Endothelial cell of hepatic sinusoid (primary cell): Measurements from ENCODE around the gene ARHGAP10.
"Not testable (repeated sequence)": the region's sequence is repeated elsewhere in the genome, so short reads cannot be mapped to it uniquely, and the experiment has no call there.

Experiments
- in situ Hi-C: cut with HindIII; loops from 2 replicates; pipeline ENCODE4 v1.10.0; 2017; ENCODE audit warnings: low sequenced_read_pairs

ARHGAP10 gene

GRCh38 chr4:147791341-147791740 is 59.5 kb downstream of the ARHGAP10 start:
- in situ Hi-C loops, result no loop called here

- in situ Hi-C loops, result no loop called here
Measured at GRCh38 chr4:147791865-147792264, 60.0 kb downstream of the ARHGAP10 start.

GRCh38 chr4:147793569-147794313 is 61.9 kb downstream of the ARHGAP10 start:
- in situ Hi-C loops, result no loop called here

- in situ Hi-C loops, result no loop called here
Measured at GRCh38 chr4:147794314-147794680, 62.4 kb downstream of the ARHGAP10 start.

GRCh38 chr4:147794787-147795413 is 63.0 kb downstream of the ARHGAP10 start:
- in situ Hi-C loops, result no loop called here

GRCh38 chr4:147799057-147799456 is 67.2 kb downstream of the ARHGAP10 start:
- in situ Hi-C loops, result not testable (repeated sequence)

DNA sequence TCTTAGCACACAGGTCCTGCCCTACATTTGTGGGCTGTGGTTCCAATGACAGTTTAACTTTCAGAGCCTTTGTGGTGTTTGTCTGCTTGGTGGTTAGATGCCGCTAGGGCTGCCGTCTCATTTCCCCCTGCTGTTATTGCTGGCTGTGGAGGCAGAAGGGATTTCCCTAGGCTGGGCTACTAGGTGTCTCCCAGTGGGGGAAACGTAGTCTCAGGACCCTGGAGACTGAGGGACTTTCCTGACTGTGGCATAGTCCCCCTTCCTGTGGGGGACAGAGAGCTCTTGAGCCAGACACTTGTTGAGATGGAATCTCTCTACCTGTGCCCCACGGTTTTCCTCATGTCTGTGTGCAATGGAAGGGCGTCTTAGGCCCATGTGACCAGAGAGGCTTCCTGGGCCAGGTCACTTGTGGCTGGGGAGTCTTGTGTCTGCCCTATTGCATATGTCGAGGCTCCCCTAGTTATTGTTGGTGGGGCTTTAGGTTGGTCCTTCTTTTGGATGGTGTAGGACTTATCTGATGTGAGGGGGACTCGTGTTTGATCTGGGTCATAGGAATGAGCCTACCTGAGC is 68.2 kb downstream of the ARHGAP10 start:
- in situ Hi-C loops, result no loop called here

DNA sequence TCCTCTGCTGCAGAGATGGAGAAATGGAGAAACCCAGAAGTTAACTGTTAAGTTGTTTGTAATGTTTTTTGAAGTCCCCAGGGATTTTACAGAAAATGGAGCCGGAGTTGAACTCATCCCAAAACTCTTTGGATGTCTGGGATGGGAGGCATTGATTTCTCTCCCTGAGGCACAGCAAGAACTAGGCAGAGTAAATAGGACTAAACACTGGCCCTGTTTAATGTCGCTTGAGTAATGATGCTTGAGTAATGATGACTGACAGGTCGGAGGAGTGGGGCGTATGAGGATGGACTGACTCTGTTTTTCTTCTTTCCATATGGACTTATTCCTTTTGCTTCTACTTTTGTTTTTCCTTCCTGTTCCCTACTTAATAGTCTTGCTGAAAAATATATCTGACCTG is 69.9 kb downstream of the ARHGAP10 start:
- in situ Hi-C loops, result no loop called here

DNA sequence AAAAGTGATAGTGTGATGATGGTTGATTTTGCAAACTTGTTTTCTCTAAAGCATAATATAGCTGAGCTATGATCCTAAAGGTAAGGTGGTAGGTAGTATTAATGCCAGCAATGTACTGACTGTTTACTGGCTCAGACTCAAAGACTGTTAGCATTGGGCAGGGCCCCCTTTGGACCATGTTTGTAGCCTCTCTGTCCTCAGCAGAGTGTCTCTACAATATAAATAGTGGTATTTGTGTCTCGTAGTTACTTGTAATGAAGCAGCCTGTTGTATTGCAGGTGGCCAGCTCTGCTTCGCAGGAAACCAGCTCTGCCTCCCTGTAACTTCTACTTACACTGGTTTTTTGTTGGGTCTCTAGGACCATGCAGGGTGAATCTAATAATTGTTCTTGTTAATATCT is 70.5 kb downstream of the ARHGAP10 start:
- in situ Hi-C loops, result no loop called here

DNA sequence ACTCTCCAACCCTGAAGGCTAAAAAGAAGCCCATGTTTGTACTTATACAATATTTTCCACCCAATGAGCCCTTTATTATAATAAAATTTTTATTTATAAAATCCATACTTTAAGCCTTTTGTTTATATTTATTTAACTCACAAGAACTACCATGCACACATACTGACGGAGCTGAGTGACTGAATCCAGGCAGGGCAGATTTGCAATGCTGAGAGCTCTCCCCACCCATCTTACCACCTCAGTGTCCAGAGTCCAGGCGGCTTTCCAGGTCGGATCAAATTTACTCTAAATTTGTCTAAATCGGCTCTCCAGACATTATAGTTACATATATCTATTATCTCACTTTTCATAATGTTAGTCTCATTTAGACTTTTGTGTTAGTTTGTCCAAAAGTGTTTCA is 74.1 kb downstream of the ARHGAP10 start:
- in situ Hi-C loops, result no loop called here

- in situ Hi-C loops, result no loop called here
Measured at GRCh38 chr4:147808447-147808846, 76.6 kb downstream of the ARHGAP10 start.

DNA sequence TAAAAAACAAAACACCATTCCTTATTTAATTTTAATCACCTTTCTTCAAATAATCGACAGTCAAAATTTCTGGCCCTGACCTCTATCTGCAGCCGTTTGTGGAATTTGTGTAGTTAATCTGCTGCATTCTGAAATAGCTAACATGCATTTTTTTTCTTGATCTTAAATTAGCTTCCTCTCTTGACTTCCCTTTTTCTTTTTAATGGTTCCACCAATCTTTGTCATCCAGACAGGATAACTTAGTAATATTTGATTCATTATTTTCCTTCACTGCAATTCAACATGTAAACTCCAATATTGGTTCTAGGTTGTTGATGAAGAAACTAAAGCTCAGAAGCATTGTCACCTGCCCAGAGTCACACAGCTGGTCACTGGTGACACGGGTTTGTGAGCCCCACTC is 77.3 kb downstream of the ARHGAP10 start:
- in situ Hi-C loops, result no loop called here

- in situ Hi-C loops, result no loop called here
Measured at GRCh38 chr4:147811878-147812277, 80.0 kb downstream of the ARHGAP10 start.

- in situ Hi-C loops, result no loop called here
Measured at GRCh38 chr4:147813109-147813773, 81.4 kb downstream of the ARHGAP10 start.

GRCh38 chr4:147813973-147814372 is 82.1 kb downstream of the ARHGAP10 start:
- in situ Hi-C loops, result no loop called here

GRCh38 chr4:147814376-147814775 is 82.5 kb downstream of the ARHGAP10 start:
- in situ Hi-C loops, result no loop called here

DNA sequence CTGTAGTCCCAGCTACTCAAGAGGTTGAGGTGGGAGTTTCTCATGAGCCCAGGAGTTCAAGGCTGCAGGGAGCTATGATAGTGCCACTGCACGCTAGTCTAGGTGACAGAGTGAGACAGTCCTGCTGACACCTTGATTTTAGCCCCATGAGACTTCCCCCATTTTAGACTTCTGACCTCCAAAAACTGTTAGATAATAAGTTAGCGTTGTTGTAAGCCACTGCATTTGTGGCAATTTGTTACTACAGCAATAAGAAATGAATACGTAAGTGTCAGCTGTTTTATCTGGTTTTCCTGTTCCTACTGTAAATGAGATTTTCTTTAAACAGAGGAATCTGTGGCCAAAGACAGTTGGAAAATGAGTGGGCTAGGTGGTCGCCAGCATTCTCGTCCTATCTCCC is 83.9 kb downstream of the ARHGAP10 start:
- in situ Hi-C loops, result no loop called here

GRCh38 chr4:147816382-147817254 is 84.7 kb downstream of the ARHGAP10 start:
- in situ Hi-C loops, result no loop called here

DNA sequence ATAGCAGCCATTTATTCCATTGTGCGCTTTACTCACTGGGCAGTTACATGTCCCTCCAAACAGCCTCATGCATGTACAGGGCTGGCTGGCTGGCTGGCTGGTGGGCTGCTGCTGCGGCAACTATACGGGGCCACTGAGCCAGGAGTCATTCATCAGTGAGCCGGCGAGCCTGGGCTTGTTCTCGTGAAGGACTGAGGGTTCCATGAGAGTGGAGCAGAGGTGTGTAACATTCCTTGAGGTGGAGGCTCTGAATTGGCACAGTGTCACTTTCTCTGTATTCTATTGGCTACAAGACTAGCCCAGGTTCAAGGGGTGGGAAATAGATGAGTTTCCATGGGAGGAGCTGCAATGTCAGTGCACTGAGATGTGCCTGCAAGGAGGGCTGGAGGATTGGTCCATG is 89.1 kb downstream of the ARHGAP10 start:
- in situ Hi-C loops, result no loop called here

GRCh38 chr4:147821555-147821954 is 89.7 kb downstream of the ARHGAP10 start:
- in situ Hi-C loops, result no loop called here

DNA sequence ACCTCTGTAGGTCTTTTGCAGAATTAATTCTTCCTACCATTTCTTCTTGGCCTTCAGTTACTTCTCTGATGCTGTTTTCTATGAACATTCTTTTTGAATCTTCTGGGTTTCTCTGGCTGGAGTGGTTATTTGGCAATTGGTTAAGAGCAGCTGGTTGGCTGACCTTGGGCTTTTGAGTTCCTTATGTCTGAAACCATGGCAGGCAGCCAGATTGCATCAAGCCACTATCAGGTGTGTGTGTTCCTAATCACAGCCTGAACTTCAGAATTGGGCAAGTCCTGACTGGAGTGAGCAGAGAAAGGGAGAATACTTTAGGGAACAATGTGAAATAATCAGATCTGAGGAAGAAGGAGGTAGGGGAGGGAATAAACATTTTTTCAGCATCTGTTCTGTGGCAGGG is 90.2 kb downstream of the ARHGAP10 start:
- in situ Hi-C loops, result no loop called here
